Right atrium auricular region (tissue), 2 donors: Measurements from ENCODE around the gene BATF2. TPM values are rescaled to one million over a fixed set of nuclear protein-coding genes. Genes with fewer than 3 reads are reported as not detected.
A peak's percentile ranks its signal among the peaks of the same experiment; 100 is the strongest.

ENCODE experiments used
- DNase-seq: peaks from one replicate; pipeline ENCODE4 v3.0.0-alpha.2; 2019; ENCODE audit warnings: low spot score
- H3K27ac ChIP-seq, 2 donors: fragments of 200-600 bp; sonication (generic); 1 replicate in 1 of 2; 2 replicates in 1 of 2; pipeline ENCODE4 v1.5.1; 2016 to 2019
- H3K27me3 ChIP-seq, 2 donors: fragments of 200-600 bp; sonication (generic); one replicate each; pipeline versions ENCODE4 v1.5.1 to v1.6.0; 2017 to 2019
- H3K36me3 ChIP-seq: fragments of 200-600 bp; sonication (generic); one replicate; pipeline ENCODE4 v1.5.1; 2016
- H3K4me1 ChIP-seq, 2 donors: fragments of 200-600 bp; sonication (generic); one replicate each; pipeline versions ENCODE4 v1.5.1 to v1.6.0; 2017 to 2019
- H3K4me3 ChIP-seq, 2 donors: fragments of 200-600 bp; sonication (generic); 1 replicate in 1 of 2; 2 replicates in 1 of 2; pipeline ENCODE4 v1.5.1; 2017 to 2019; ENCODE audit warnings: mild to moderate bottlenecking in 1 of 2, moderate library complexity in 1 of 2
- H3K9me3 ChIP-seq, 2 donors: fragments of 200-600 bp; sonication (generic); one replicate each; pipeline ENCODE4 v1.5.1; 2019
- CTCF ChIP-seq, 2 donors: fragments of 200-600 bp; sonication (generic); IDR thresholded peaks; one replicate each; pipeline ENCODE4 v1.5.1; 2019; ENCODE audit warnings: antibody characterized with exemption in 2 of 2
- total RNA-seq, 2 donors: library from RNA; depleted of rRNA; stranded (reverse); fragments of >200 nt; gene quantifications; one replicate each; pipeline ENCODE4 v1.1.0, GENCODE V29; 2016

Gene BATF2
- total RNA-seq, 2 donors from 2014 or later = 1.1 to 1.6 TPM

DNA sequence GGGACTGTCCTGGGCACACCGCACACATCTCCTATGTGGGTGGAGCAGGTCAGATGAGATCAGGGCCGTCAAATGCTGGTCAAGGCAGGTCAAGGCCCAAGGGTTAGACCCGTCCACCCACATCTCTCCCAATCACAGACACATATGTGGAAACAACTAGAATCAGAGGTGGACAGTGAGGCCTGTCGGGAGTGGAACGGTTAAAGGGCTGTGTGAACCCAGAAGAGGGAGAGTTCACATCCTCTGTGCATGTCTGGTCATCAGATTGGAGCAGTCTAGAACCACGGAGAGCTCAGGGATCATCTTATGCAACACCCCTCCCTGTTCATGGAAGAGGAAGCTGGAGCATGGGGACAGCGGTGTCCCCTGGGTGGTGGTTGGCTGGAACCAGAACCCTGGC is 23.1 kb upstream of the BATF2 start:
- no peak for TF ChIP-seq CTCF (IDR thresholded peaks at IDR 0.05)
- Histone ChIP-seq H3K4me1 (peaks cover 0 to 18% of the 10 kb centered on the region in 2 donors), H3K36me3 (peaks cover 25% of the 10 kb centered on the region)

DNA sequence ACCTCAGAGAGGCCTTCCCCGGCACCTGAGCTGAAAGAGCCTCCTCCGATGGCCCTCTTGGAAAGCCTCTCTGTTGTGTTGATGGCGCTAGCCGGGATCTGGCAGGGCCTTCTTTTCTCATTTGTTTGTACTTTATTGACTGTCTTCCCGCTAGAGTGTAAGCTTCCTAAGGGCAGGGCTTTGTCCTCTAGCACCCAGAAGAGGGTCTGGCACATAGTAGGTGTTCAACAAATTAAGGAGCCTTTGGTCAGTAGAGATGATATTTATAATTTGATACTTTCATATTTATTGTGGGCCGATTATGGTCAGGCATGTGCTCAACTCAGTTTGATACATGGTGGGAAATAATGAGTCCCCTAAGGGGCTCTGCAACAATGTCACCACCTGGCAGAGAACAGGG is 21.2 kb upstream of the BATF2 start:
- Histone ChIP-seq H3K4me3 (no peak overlapping the region), H3K36me3 (peaks cover 25% of the 10 kb centered on the region)
- TF ChIP-seq CTCF (IDR thresholded peaks at IDR 0.05) = no peak

More for the DNA sequence above, 23.1 kb upstream of the BATF2 start:
- Histone ChIP-seq H3K27ac (no peak overlapping the region), H3K27me3 (no peaks in the 10 kb centered on the region), H3K4me3 (no peak overlapping the region), H3K9me3 (no peaks in the 10 kb centered on the region)
- DNase-seq = no peak

GRCh38 chr11:65016705-65017104 is 19.9 kb upstream of the BATF2 start:
- no peak overlapping the region for H3K4me3 ChIP-seq
- no peak for TF ChIP-seq CTCF (IDR thresholded peaks at IDR 0.05)
- no peak overlapping the region for H3K27ac ChIP-seq
- DNase-seq = no peak
- H3K4me1 ChIP-seq = peaks cover 0 to 27% of the 10 kb centered on the region in 2 donors
- H3K36me3 ChIP-seq = peaks cover 21% of the 10 kb centered on the region
- no peaks in the 10 kb centered on the region for H3K27me3 ChIP-seq
- H3K9me3 ChIP-seq = no peaks in the 10 kb centered on the region

More for the DNA sequence above, 21.2 kb upstream of the BATF2 start:
- no peak for DNase-seq
- H3K27ac ChIP-seq = no peak overlapping the region
- H3K9me3 ChIP-seq = no peaks in the 10 kb centered on the region
- peaks cover 0 to 25% of the 10 kb centered on the region in 2 donors for H3K4me1 ChIP-seq
- H3K27me3 ChIP-seq = no peaks in the 10 kb centered on the region

GRCh38 chr11:65014726-65015227 is 18.0 kb upstream of the BATF2 start:
- peaks cover 0 to 27% of the 10 kb centered on the region in 2 donors for H3K4me1 ChIP-seq
- H3K9me3 ChIP-seq = no peaks in the 10 kb centered on the region
- H3K36me3 ChIP-seq = peaks cover 10% of the 10 kb centered on the region
- H3K27me3 ChIP-seq = no peaks in the 10 kb centered on the region
- peak; percentile 63 for DNase-seq
- TF ChIP-seq CTCF (IDR thresholded peaks at IDR 0.05) = no peak
- peak overlapping the region; percentile 65 to 85 for H3K4me3 ChIP-seq
- H3K27ac ChIP-seq = peak overlapping the region; percentile 97 to 100

DNA sequence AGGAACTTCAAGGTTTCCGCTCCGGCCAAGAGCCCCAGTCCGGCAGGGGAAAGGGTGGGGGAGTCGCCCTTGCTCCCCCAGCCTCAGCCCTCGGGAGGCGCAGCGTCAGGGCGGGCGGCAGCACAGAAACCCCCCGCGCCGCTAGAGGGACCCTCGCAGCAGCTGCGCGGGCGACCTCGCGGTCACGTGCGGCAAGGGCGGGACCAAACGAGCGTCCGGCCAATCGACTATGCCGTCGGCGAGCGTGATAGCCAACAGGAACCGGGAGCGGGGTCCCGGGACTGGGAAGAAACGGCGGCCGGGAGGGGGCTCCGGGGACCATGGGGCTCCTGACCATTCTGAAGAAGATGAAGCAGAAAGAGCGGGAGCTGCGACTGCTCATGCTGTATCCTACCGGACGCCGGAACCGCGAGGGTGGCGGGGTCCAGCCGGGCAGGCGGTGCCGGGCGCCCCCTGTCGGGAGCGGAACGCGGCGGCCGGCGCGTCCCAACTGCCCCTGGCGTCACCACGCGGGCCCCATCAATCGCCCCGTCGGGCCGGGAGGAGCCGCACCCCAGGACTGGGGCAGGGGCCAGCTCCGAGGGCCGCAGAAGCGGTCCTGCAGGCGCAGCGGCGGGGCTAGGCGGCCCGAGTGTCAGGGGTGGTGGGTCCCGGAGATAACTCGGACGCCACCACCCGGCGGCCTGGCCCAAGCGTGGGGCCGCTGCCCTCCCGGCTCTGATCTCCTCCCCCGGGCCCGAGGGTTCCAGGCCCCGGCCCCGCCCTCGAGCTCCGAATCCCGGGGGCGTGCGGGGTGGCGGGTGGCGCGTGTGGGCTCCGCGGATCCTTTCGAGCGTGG is 17.3 kb upstream of the BATF2 start, which contains the start of gene ARL2:
Gene ARL2, plus strand, starts transcription at position 273 of the 838 bp plus-strand sequence. Its CDS starts 48 bp downstream, at position 321.
- H3K9me3 ChIP-seq = no peaks in the 10 kb centered on the region
- DNase-seq = peak; percentile 90
- no peaks in the 10 kb centered on the region for H3K27me3 ChIP-seq
- peak within 1 kb of the TSS; percentile 65 to 85 for H3K4me3 ChIP-seq
- peak within 1 kb of the TSS; percentile 97 to 100 for H3K27ac ChIP-seq
- TF ChIP-seq CTCF (IDR thresholded peaks at IDR 0.05) = peak; percentile 86 to 87
- H3K4me1 ChIP-seq = peaks cover 0 to 27% of the 10 kb centered on the region in 2 donors
- peaks cover 6% of the 10 kb centered on the region for H3K36me3 ChIP-seq
